ENCODE data around the gene MYMK.

Gene MYMK

GRCh38 chr9:133560944-133561343 is 36.2 kb upstream of the MYMK start:
- peak overlapping the region; percentile 57 for H2BK15ac ChIP-seq (ENCODE audit: low read depth, poor library complexity, severe bottlenecking)
- 95% methylated on average over 22 of the region's 22 CpGs for WGBS
- no peak overlapping the region for H4K91ac ChIP-seq (ENCODE audit: low read length)
- H4K8ac ChIP-seq (ENCODE audit: low read length) = no peak overlapping the region
- DNase-seq = no peak
- no peak overlapping the region for H3K14ac ChIP-seq (ENCODE audit: low read length in 2 of 2)
- H2BK120ac ChIP-seq (ENCODE audit: low read depth, low read length) = no peak overlapping the region
- H3K36me3 ChIP-seq (ENCODE audit: control insufficient read depth in 1 of 2, insufficient read depth in 2 of 2, low read depth in 1 of 2, low read length in 2 of 2) = no peaks in the 10 kb centered on the region
- no peak overlapping the region for H3K4me2 ChIP-seq (ENCODE audit: low read length, poor library complexity, severe bottlenecking)
- H3K4ac ChIP-seq (ENCODE audit: low read depth in 1 of 2, low read length in 2 of 2) = no peak overlapping the region
- H2AK5ac ChIP-seq (ENCODE audit: low read length, severe bottlenecking) = no peak overlapping the region
- H2AFZ ChIP-seq (ENCODE audit: low read depth, low read length) = no peak overlapping the region
- no peak overlapping the region for H2BK12ac ChIP-seq (ENCODE audit: low read length in 2 of 2)
- no peak overlapping the region for H3K9ac ChIP-seq (ENCODE audit: low read length)
- peaks cover 8 to 22% of the 10 kb centered on the region in 2 experiments for H3K27me3 ChIP-seq (ENCODE audit: control insufficient read depth in 1 of 2, insufficient read depth in 1 of 2, low read length in 2 of 2)
- H3K23ac ChIP-seq (ENCODE audit: low read length in 2 of 2) = no peak overlapping the region
- no peak overlapping the region for H3K4me3 ChIP-seq (ENCODE audit: insufficient read depth in 1 of 2, low read depth in 1 of 2, low read length in 2 of 2)
- H3K9me3 ChIP-seq (ENCODE audit: control insufficient read depth, low read length) = no peaks in the 10 kb centered on the region
- no peak overlapping the region for H3K18ac ChIP-seq (ENCODE audit: low read depth in 1 of 2, low read length in 2 of 2)
- no peak overlapping the region for H3K27ac ChIP-seq (ENCODE audit: low read length, poor library complexity, severe bottlenecking)
- H3K79me1 ChIP-seq (replicated peaks; ENCODE audit: low read length, poor library complexity, severe bottlenecking) = no peaks in the 10 kb centered on the region
- peaks cover 15% of the 10 kb centered on the region for H3K4me1 ChIP-seq (ENCODE audit: control insufficient read depth, insufficient read depth, low read depth, low read length)
- no peak overlapping the region for H2BK5ac ChIP-seq (ENCODE audit: low read depth, low read length, poor library complexity, severe bottlenecking)

GRCh38 chr9:133560311-133560710 is 35.6 kb upstream of the MYMK start:
- Histone ChIP-seq H3K4me2 (ENCODE audit: low read length, poor library complexity, severe bottlenecking) (no peak overlapping the region), H3K27me3 (ENCODE audit: control insufficient read depth in 1 of 2, insufficient read depth in 1 of 2, low read length in 2 of 2) (peaks cover 9 to 22% of the 10 kb centered on the region in 2 experiments), H2BK120ac (ENCODE audit: low read depth, low read length) (no peak overlapping the region), H2BK15ac (ENCODE audit: low read depth, poor library complexity, severe bottlenecking) (no peak overlapping the region), H4K91ac (ENCODE audit: low read length) (no peak overlapping the region), H2AFZ (ENCODE audit: low read depth, low read length) (no peak overlapping the region), H3K4me3 (ENCODE audit: insufficient read depth in 1 of 2, low read depth in 1 of 2, low read length in 2 of 2) (no peak overlapping the region), H3K18ac (ENCODE audit: low read depth in 1 of 2, low read length in 2 of 2) (peak overlapping the region in 1 of 2 experiments; percentile 35), H3K4ac (ENCODE audit: low read depth in 1 of 2, low read length in 2 of 2) (no peak overlapping the region), H3K9me3 (ENCODE audit: control insufficient read depth, low read length) (no peaks in the 10 kb centered on the region), H3K14ac (ENCODE audit: low read length in 2 of 2) (peak overlapping the region in 1 of 2 experiments; percentile 26), H3K23ac (ENCODE audit: low read length in 2 of 2) (no peak overlapping the region), H2BK5ac (ENCODE audit: low read depth, low read length, poor library complexity, severe bottlenecking) (no peak overlapping the region), H3K36me3 (ENCODE audit: control insufficient read depth in 1 of 2, insufficient read depth in 2 of 2, low read depth in 1 of 2, low read length in 2 of 2) (no peaks in the 10 kb centered on the region), H3K4me1 (ENCODE audit: control insufficient read depth, insufficient read depth, low read depth, low read length) (peaks cover 15% of the 10 kb centered on the region), H2BK12ac (ENCODE audit: low read length in 2 of 2) (peak overlapping the region in 1 of 2 experiments; percentile 70), H2AK5ac (ENCODE audit: low read length, severe bottlenecking) (no peak overlapping the region), H3K9ac (ENCODE audit: low read length) (no peak overlapping the region), H3K27ac (ENCODE audit: low read length, poor library complexity, severe bottlenecking) (no peak overlapping the region), H4K8ac (ENCODE audit: low read length) (no peak overlapping the region), H3K79me1 (replicated peaks; ENCODE audit: low read length, poor library complexity, severe bottlenecking) (no peaks in the 10 kb centered on the region)
- 95% methylated on average over 13 of the region's 15 CpGs for WGBS
- DNase-seq = no peak

- H3K23ac ChIP-seq (ENCODE audit: low read length in 2 of 2) = no peak overlapping the region
- peak; percentile 78 for DNase-seq
- H4K8ac ChIP-seq (ENCODE audit: low read length) = peak overlapping the region; percentile 93
- H2AK5ac ChIP-seq (ENCODE audit: low read length, severe bottlenecking) = no peak overlapping the region
- no peaks in the 10 kb centered on the region for H3K79me1 ChIP-seq (replicated peaks; ENCODE audit: low read length, poor library complexity, severe bottlenecking)
- peak overlapping the region in 1 of 2 experiments; percentile 38 for H3K14ac ChIP-seq (ENCODE audit: low read length in 2 of 2)
- no peak overlapping the region for H2BK5ac ChIP-seq (ENCODE audit: low read depth, low read length, poor library complexity, severe bottlenecking)
- H3K27ac ChIP-seq (ENCODE audit: low read length, poor library complexity, severe bottlenecking) = no peak overlapping the region
- no peaks in the 10 kb centered on the region for H3K9me3 ChIP-seq (ENCODE audit: control insufficient read depth, low read length)
- peak overlapping the region; percentile 29 for H2BK120ac ChIP-seq (ENCODE audit: low read depth, low read length)
- H2BK15ac ChIP-seq (ENCODE audit: low read depth, poor library complexity, severe bottlenecking) = no peak overlapping the region
- peak overlapping the region; percentile 47 for H2AFZ ChIP-seq (ENCODE audit: low read depth, low read length)
- H3K4me3 ChIP-seq (ENCODE audit: insufficient read depth in 1 of 2, low read depth in 1 of 2, low read length in 2 of 2) = no peak overlapping the region
- no peaks in the 10 kb centered on the region for H3K36me3 ChIP-seq (ENCODE audit: control insufficient read depth in 1 of 2, insufficient read depth in 2 of 2, low read depth in 1 of 2, low read length in 2 of 2)
- H4K91ac ChIP-seq (ENCODE audit: low read length) = peak overlapping the region; percentile 86
- peaks cover 15% of the 10 kb centered on the region for H3K4me1 ChIP-seq (ENCODE audit: control insufficient read depth, insufficient read depth, low read depth, low read length)
- peak overlapping the region; percentile 40 for H3K4me2 ChIP-seq (ENCODE audit: low read length, poor library complexity, severe bottlenecking)
- H3K4ac ChIP-seq (ENCODE audit: low read depth in 1 of 2, low read length in 2 of 2) = peak overlapping the region; percentile 56 to 72
- H3K9ac ChIP-seq (ENCODE audit: low read length) = no peak overlapping the region
- 3% methylated on average over 31 of the region's 31 CpGs for WGBS
- H3K27me3 ChIP-seq (ENCODE audit: control insufficient read depth in 1 of 2, insufficient read depth in 1 of 2, low read length in 2 of 2) = peaks cover 14 to 21% of the 10 kb centered on the region in 2 experiments
- H3K18ac ChIP-seq (ENCODE audit: low read depth in 1 of 2, low read length in 2 of 2) = peak overlapping the region; percentile 72 to 78
- peak overlapping the region; percentile 9 to 17 for H2BK12ac ChIP-seq (ENCODE audit: low read length in 2 of 2)
Observed at GRCh38 chr9:133558191-133559126, 33.7 kb upstream of the MYMK start.

GRCh38 chr9:133557581-133557980 is 32.8 kb upstream of the MYMK start:
- no peak overlapping the region for H3K4me2 ChIP-seq (ENCODE audit: low read length, poor library complexity, severe bottlenecking)
- whole genome bisulfite sequencing = 94% methylated on average over 9 of the region's 9 CpGs

More at GRCh38 chr9:133557581-133557980, 32.8 kb upstream of the MYMK start:
- peak overlapping the region in 1 of 2 experiments; percentile 80 for H3K18ac ChIP-seq (ENCODE audit: low read depth in 1 of 2, low read length in 2 of 2)
- peaks cover 14 to 25% of the 10 kb centered on the region in 2 experiments for H3K27me3 ChIP-seq (ENCODE audit: control insufficient read depth in 1 of 2, insufficient read depth in 1 of 2, low read length in 2 of 2)
- no peaks in the 10 kb centered on the region for H3K79me1 ChIP-seq (replicated peaks; ENCODE audit: low read length, poor library complexity, severe bottlenecking)
- no peak overlapping the region for H3K27ac ChIP-seq (ENCODE audit: low read length, poor library complexity, severe bottlenecking)
- no peak overlapping the region for H3K14ac ChIP-seq (ENCODE audit: low read length in 2 of 2)
- no peak overlapping the region for H3K4me3 ChIP-seq (ENCODE audit: insufficient read depth in 1 of 2, low read depth in 1 of 2, low read length in 2 of 2)
- peak overlapping the region; percentile 38 for H2BK120ac ChIP-seq (ENCODE audit: low read depth, low read length)
- peak overlapping the region; percentile 93 for H4K8ac ChIP-seq (ENCODE audit: low read length)
- no peak overlapping the region for H3K23ac ChIP-seq (ENCODE audit: low read length in 2 of 2)
- H3K36me3 ChIP-seq (ENCODE audit: control insufficient read depth in 1 of 2, insufficient read depth in 2 of 2, low read depth in 1 of 2, low read length in 2 of 2) = no peaks in the 10 kb centered on the region
- H2BK5ac ChIP-seq (ENCODE audit: low read depth, low read length, poor library complexity, severe bottlenecking) = no peak overlapping the region
- no peaks in the 10 kb centered on the region for H3K9me3 ChIP-seq (ENCODE audit: control insufficient read depth, low read length)
- H2AFZ ChIP-seq (ENCODE audit: low read depth, low read length) = no peak overlapping the region
- peaks cover 14% of the 10 kb centered on the region for H3K4me1 ChIP-seq (ENCODE audit: control insufficient read depth, insufficient read depth, low read depth, low read length)
- peak overlapping the region; percentile 39 for H2BK15ac ChIP-seq (ENCODE audit: low read depth, poor library complexity, severe bottlenecking)
- no peak overlapping the region for H3K9ac ChIP-seq (ENCODE audit: low read length)
- peak overlapping the region in 1 of 2 experiments; percentile 47 for H3K4ac ChIP-seq (ENCODE audit: low read depth in 1 of 2, low read length in 2 of 2)
- peak overlapping the region; percentile 52 for H4K91ac ChIP-seq (ENCODE audit: low read length)
- peak overlapping the region; percentile 71 to 93 for H2BK12ac ChIP-seq (ENCODE audit: low read length in 2 of 2)
- no peak for DNase-seq
- H2AK5ac ChIP-seq (ENCODE audit: low read length, severe bottlenecking) = no peak overlapping the region
